Astrocyte (in vitro differentiated cells and primary cell): ENCODE data around the gene TMEM63A. TPM values are rescaled to one million over a fixed set of nuclear protein-coding genes. Genes with fewer than 3 reads are reported as not detected.

ENCODE experiments used
- DNase-seq: peaks from one replicate; pipeline ENCODE4 v3.0.0-alpha.2; 2010; ENCODE audit warnings: low read depth
- FAIRE-seq: peaks from 2 replicates; lab custom pipeline; 2011; peaks lifted over from hg19 to GRCh38; lab: Jason Lieb, UNC
- H2AFZ ChIP-seq: 2 replicates; pipeline ENCODE4 v1.6.0; 2012; ENCODE audit warnings: low read depth, low read length, inconsistent platforms
- H3K27ac ChIP-seq: 2 replicates; pipeline ENCODE4 v1.5.1; 2011; ENCODE audit warnings: low read depth, low read length, inconsistent platforms
- H3K27me3 ChIP-seq: 2 replicates; pipeline ENCODE4 v1.6.0; 2011; ENCODE audit warnings: low read length, inconsistent platforms; ENCODE audit not compliant: insufficient read depth
- H3K36me3 ChIP-seq: 2 replicates; pipeline ENCODE4 v1.5.1; 2011; ENCODE audit warnings: low read length, inconsistent platforms; ENCODE audit not compliant: insufficient read depth
- H3K4me1 ChIP-seq: 2 replicates; pipeline ENCODE4 v1.5.1; 2011; ENCODE audit warnings: low read length, inconsistent platforms; ENCODE audit not compliant: insufficient read depth
- H3K4me2 ChIP-seq: 2 replicates; pipeline ENCODE4 v1.6.0; 2012; ENCODE audit warnings: low read length, inconsistent platforms
- H3K4me3 ChIP-seq: 2 replicates; pipeline ENCODE4 v1.5.1; 2011; ENCODE audit warnings: low read depth, mild to moderate bottlenecking, low read length, inconsistent platforms; ENCODE audit not compliant: insufficient read depth
- H3K79me2 ChIP-seq: 2 replicates; pipeline ENCODE4 v1.6.0; 2012; ENCODE audit warnings: mild to moderate bottlenecking, low read length, inconsistent platforms; ENCODE audit not compliant: insufficient read depth
- H3K9ac ChIP-seq: 2 replicates; pipeline ENCODE4 v1.6.0; 2012; ENCODE audit warnings: mild to moderate bottlenecking, low read length, inconsistent platforms
- H3K9me3 ChIP-seq: 2 replicates; pipeline ENCODE4 v1.5.1; 2012; ENCODE audit warnings: low read depth, mild to moderate bottlenecking, low read length, inconsistent platforms; ENCODE audit not compliant: insufficient read depth
- H4K20me1 ChIP-seq: 2 replicates; pipeline ENCODE4 v1.6.0; 2012; ENCODE audit warnings: low read length, inconsistent platforms; ENCODE audit not compliant: insufficient read depth
- H3K27ac Mint-ChIP-seq: one replicate; pipeline ENCODE4 v1.8.0; 2021; ENCODE audit warnings: mild to moderate bottlenecking, mixed read lengths; ENCODE audit not compliant: unreplicated experiment
- H3K27me3 Mint-ChIP-seq: one replicate; pipeline ENCODE4 v1.8.0; 2021; ENCODE audit warnings: low read depth, mixed read lengths; ENCODE audit not compliant: unreplicated experiment
- H3K36me3 Mint-ChIP-seq: one replicate; pipeline ENCODE4 v1.8.0; 2021; ENCODE audit warnings: low read depth, mixed read lengths; ENCODE audit not compliant: unreplicated experiment
- H3K4me1 Mint-ChIP-seq: one replicate; pipeline ENCODE4 v1.8.0; 2021; ENCODE audit warnings: low read depth, mixed read lengths; ENCODE audit not compliant: unreplicated experiment
- H3K4me3 Mint-ChIP-seq: one replicate; pipeline ENCODE4 v1.8.0; 2021; ENCODE audit warnings: mild to moderate bottlenecking, moderate library complexity, mixed read lengths; ENCODE audit not compliant: unreplicated experiment
- H3K9me3 Mint-ChIP-seq: one replicate; pipeline ENCODE4 v1.8.0; 2021; ENCODE audit warnings: mild to moderate bottlenecking, mixed read lengths; ENCODE audit not compliant: unreplicated experiment
- EZH2 ChIP-seq: IDR thresholded peaks from 2 replicates; pipeline ENCODE4 v1.6.1; 2012; ENCODE audit warnings: mild to moderate bottlenecking, low read length, inconsistent platforms; ENCODE audit not compliant: insufficient read depth
- total RNA-seq: library from RNA; stranded (reverse); gene quantifications from 2 replicates; pipeline ENCODE4 v1.2.1, GENCODE V29; 2021
- TF ChIP-seq, protein P1 (sequence below): IDR thresholded peaks from 2 replicates; pipeline ENCODE4 v1.5.1; 2011; ENCODE audit warnings: low read depth, mild to moderate bottlenecking, inconsistent platforms, low read length, moderate library complexity; ENCODE audit not compliant: insufficient read depth

Gene TMEM63A
- total RNA-seq, 1 donor from 2014 or later: 28.7 TPM

DNA sequence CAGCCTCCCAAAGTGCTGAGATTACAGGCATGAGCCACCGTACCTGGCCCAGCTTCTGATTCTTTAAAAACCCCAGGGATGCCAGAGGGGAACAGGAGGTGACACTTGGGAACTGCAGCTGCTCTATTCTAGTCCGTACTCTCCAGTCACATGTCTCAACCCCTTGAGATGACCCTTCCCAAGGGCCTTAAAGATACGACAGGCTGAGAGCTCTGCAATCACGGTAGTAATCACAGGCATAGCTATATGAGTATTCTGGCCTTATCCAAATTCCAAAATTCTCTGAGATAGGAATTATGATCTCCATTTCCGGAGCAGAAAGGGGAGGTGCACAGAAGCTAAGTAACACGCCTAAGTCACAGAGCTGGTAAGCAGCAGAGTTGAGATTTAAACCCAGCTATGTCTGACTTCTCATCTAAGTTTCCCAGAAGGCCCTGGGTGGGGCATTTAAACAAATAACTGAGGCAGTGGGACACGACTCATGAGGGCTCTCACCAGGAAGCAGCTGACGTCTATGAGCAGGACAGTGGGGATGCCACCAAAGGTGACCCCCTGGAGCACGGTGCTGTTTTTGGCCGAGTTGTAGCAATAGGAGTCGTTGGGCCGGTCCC, 5.2 kb downstream of the TMEM63A start:
- no peak overlapping the region for H2AFZ ChIP-seq
- H3K9ac ChIP-seq: no peak overlapping the region
- peaks cover 15% of the 10 kb centered on the region for H3K36me3 Mint-ChIP-seq
- H3K27ac Mint-ChIP-seq: no peak overlapping the region
- H3K4me1 ChIP-seq: peaks cover 13% of the 10 kb centered on the region
- no peaks in the 10 kb centered on the region for H3K9me3 Mint-ChIP-seq
- no peak overlapping the region for H3K4me3 Mint-ChIP-seq
- no peaks in the 10 kb centered on the region for H3K9me3 ChIP-seq
- H3K4me2 ChIP-seq: no peak overlapping the region
- H3K27ac ChIP-seq: no peak overlapping the region
- FAIRE-seq (no peak), DNase-seq (no peak)
- H3K4me3 ChIP-seq: no peak overlapping the region
- H3K4me1 Mint-ChIP-seq: peaks cover 7% of the 10 kb centered on the region
- TF ChIP-seq, protein P1, sequence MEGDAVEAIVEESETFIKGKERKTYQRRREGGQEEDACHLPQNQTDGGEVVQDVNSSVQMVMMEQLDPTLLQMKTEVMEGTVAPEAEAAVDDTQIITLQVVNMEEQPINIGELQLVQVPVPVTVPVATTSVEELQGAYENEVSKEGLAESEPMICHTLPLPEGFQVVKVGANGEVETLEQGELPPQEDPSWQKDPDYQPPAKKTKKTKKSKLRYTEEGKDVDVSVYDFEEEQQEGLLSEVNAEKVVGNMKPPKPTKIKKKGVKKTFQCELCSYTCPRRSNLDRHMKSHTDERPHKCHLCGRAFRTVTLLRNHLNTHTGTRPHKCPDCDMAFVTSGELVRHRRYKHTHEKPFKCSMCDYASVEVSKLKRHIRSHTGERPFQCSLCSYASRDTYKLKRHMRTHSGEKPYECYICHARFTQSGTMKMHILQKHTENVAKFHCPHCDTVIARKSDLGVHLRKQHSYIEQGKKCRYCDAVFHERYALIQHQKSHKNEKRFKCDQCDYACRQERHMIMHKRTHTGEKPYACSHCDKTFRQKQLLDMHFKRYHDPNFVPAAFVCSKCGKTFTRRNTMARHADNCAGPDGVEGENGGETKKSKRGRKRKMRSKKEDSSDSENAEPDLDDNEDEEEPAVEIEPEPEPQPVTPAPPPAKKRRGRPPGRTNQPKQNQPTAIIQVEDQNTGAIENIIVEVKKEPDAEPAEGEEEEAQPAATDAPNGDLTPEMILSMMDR: no peak
- no peak for TF ChIP-seq EZH2
- no peaks in the 10 kb centered on the region for H3K27me3 Mint-ChIP-seq
- no peaks in the 10 kb centered on the region for H3K36me3 ChIP-seq
- H3K79me2 ChIP-seq: no peaks in the 10 kb centered on the region
- no peaks in the 10 kb centered on the region for H3K27me3 ChIP-seq
- H4K20me1 ChIP-seq: peaks cover 63% of the 10 kb centered on the region

DNA sequence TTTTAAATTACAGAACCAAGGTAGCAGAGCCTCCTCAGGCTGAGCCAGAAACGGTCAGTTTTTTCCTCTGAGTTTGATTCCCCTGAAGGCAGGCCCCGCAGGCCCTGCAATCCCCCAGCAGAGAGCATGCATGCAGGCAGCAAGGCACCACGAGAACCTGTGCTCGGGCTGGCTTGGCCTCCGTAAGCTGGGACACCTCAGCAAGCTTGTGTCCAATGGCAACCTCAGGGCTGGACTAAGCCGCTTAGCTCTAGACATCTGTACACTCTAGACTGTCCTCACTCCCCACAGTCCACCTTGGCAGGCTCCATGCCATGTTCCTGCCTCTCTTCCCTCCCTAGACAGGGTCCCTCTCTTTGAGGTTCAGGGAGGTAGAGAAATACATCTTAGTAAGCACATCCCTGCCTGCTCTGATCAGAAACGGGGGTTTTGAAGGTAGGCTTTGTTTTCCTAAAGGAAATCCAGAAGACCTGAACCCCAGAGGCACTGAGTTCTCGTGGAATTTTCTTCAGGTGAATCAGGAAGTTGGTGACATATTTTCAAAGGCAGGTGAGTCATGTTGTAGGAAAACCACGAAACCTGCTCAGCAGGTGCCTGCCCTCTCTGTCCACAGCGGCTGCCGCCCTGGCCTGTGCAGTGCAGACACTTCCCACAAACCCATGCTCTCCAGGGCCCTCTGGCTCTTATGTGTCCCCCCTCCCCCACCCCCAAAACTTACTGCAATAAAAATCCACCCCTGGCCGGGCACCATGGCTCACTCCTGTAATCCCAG, 7.0 kb downstream of the TMEM63A start:
- Histone ChIP-seq H3K4me1 (peaks cover 15% of the 10 kb centered on the region), H4K20me1 (peaks cover 59% of the 10 kb centered on the region), H3K4me2 (no peak overlapping the region), H3K36me3 (no peaks in the 10 kb centered on the region), H3K4me3 (no peak overlapping the region), H3K9ac (no peak overlapping the region), H3K27ac (no peak overlapping the region), H3K79me2 (no peaks in the 10 kb centered on the region), H2AFZ (no peak overlapping the region), H3K9me3 (no peaks in the 10 kb centered on the region), H3K27me3 (no peaks in the 10 kb centered on the region)
- DNase-seq: no peak
- Mint-ChIP-seq H3K27ac (no peak overlapping the region), H3K4me1 (peaks cover 11% of the 10 kb centered on the region), H3K9me3 (no peaks in the 10 kb centered on the region), H3K36me3 (peaks cover 25% of the 10 kb centered on the region), H3K27me3 (no peaks in the 10 kb centered on the region), H3K4me3 (peak overlapping the region; percentile 40)
- TF ChIP-seq EZH2: no peak
- TF ChIP-seq, protein P1: no peak
- FAIRE-seq: no peak

DNA sequence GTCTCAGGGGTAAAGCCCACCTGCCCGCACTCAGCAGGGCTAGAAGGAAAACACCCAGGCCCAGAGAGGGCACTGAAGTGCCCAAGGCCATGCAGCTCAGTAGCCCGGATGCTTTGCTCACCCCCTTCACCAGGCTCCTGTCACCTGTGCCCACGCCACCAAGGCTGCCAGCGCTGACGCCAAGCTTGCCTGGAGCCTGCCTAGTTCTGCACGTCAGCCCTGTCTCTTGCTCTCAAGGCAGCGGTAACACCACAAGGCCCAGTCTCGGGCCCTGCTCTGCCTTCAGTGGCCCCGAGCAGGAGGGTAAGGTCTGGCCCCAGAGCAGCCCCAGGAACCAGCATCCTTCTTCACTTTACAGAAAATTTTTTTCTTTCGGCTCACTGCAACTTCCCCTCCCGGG, 7.7 kb downstream of the TMEM63A start:
- Histone ChIP-seq H3K9me3 (no peaks in the 10 kb centered on the region), H4K20me1 (peaks cover 51% of the 10 kb centered on the region), H3K79me2 (no peaks in the 10 kb centered on the region), H3K9ac (no peak overlapping the region), H3K4me1 (peaks cover 15% of the 10 kb centered on the region), H3K27ac (no peak overlapping the region), H3K36me3 (no peaks in the 10 kb centered on the region), H3K4me3 (no peak overlapping the region), H3K4me2 (no peak overlapping the region), H3K27me3 (no peaks in the 10 kb centered on the region), H2AFZ (no peak overlapping the region)
- no peaks in the 10 kb centered on the region for H3K9me3 Mint-ChIP-seq
- peaks cover 24% of the 10 kb centered on the region for H3K36me3 Mint-ChIP-seq
- H3K27me3 Mint-ChIP-seq: no peaks in the 10 kb centered on the region
- no peak overlapping the region for H3K27ac Mint-ChIP-seq
- no peak overlapping the region for H3K4me3 Mint-ChIP-seq
- TF ChIP-seq EZH2: no peak
- TF ChIP-seq, protein P1: no peak
- no peak for DNase-seq
- peaks cover 11% of the 10 kb centered on the region for H3K4me1 Mint-ChIP-seq
- FAIRE-seq: no peak
